ENCODE data around the gene PIMREG.

The PIMREG gene

GRCh38 chr17:6485646-6486412 lies 41.6 kb downstream of the PIMREG start:
- no peak for TF ChIP-seq CTCF (IDR thresholded peaks at IDR 0.05)

DNA sequence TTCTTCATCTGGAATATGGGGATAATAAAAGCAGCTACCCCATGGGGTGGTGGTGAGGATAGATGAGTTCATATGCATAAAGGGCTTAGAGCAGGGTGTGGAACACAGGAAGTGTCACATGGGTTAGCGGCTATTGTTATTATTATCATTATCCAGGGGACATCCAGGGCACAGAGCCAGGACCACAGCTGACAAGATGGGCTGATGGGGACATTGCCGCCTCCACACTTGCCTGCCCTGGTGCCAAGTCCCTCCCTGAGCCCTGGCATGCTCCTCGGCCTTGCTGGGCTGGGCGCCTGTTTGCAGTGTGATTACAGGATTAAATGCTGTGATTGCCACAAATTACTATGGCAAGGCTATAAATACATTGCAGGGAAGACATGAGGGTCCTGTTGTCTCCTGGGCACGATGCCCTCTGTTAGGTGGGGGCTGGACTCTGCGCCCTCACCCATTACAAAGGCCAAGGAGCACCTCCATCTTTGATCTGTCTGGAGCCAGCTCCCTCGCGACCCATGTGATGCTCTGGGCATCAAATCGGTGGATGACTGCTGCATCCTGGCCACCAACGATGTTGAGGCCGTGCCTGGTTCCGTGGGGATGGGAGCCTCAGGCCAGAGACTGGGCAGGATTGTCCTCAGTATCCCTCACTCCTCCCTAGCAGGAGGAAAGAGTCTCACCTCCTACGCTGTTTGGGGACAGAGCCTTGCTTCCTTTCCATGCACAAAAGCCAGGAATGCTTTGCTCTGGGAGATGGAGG lies 43.2 kb downstream of the PIMREG start:
- TF ChIP-seq CTCF (IDR thresholded peaks at IDR 0.05): no peak

DNA sequence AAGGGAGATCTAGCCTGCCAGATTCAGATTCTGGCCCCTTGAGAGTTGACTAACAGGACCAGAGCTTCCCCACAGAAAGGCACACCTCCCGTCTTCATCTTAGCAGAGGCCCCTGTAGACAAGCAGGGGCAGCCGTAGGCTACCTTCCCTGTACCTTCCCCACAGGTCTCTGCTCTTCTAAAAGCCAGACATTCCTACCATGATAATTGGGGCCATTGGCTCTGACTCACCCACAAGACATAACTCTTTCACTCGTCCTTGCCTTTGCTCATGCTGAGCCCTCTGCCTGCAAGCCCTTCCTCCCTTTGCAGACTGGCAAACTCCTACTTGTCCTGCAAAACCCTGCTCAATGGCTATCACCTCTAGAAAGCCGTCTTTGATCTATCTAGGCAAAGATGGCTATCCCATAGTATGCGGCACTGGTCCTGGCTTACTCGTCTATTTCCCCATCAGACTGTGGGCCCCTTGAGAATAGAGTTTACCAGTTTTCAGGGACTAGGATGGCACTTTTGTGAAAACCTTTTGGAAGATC lies 43.8 kb downstream of the PIMREG start:
- TF ChIP-seq CTCF (IDR thresholded peaks at IDR 0.05): no peak

GRCh38 chr17:6489016-6489550 lies 44.8 kb downstream of the PIMREG start:
- no peak for TF ChIP-seq CTCF (IDR thresholded peaks at IDR 0.05)

DNA sequence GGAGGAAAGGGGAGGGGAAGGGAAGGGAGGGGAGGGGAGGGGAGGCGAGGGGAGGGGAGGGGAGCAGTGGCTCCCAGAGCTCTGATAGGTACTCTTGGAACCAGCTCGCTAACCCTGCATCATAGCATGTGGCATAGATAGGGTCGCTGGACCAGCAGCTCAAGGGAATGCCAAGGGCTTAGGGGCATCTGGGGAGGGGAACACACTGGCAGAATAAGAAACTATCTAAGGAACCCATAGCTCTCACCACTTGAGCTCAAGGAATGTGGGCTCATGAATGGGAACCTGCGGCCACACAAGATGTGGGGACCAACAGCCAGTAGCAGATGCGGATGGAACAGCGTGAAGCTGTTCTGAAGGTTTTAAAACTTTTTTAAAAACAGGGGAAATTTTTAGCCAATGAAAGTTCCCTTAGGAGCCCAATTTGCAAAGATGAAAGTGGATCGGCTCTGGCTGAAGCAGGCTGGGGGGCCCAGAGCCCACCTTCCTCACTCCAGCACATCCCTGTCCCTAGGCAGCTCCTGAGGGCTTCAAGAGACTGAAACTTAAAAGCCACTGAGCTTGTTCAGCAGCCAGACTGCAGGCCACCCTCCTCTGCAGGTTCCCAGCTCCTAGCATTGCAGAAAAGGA lies 46.9 kb downstream of the PIMREG start:
- TF ChIP-seq CTCF (IDR thresholded peaks at IDR 0.05): no peak

- TF ChIP-seq CTCF (IDR thresholded peaks at IDR 0.05): no peak
Measured at GRCh38 chr17:6492892-6493674, 48.8 kb downstream of the PIMREG start.
